B cell (primary cell): Measurements from ENCODE around the gene TIMM44. TPM values are rescaled to one million over a fixed set of nuclear protein-coding genes. Genes with fewer than 3 reads are reported as not detected.

Source experiments
- ATAC-seq: fragments of 200-7000 bp; cut with Tn5 transposase; one replicate; pipeline ENCODE4 v1.10.0; 2021; ENCODE audit warnings: low read depth, mild to moderate bottlenecking, moderate number of reproducible peaks, moderate library complexity
- CTCF ChIA-PET: fragments of 350-600 bp; sonication (Branson Sonifier 250); formaldehyde crosslinking; loops from one replicate; lab custom pipeline; 2021; ENCODE audit warnings: antibody characterized with exemption, inconsistent platforms; lab: Charles Lee
- POLR2A ChIA-PET: fragments of 350-600 bp; sonication (Branson Sonifier 250); formaldehyde crosslinking; loops from one replicate; lab custom pipeline; 2021; ENCODE audit warnings: antibody characterized with exemption; lab: Charles Lee
- DNase-seq: peaks from one replicate; pipeline ENCODE4 v3.0.0; 2013
- H2AFZ ChIP-seq: 2 replicates; pipeline ENCODE4 v1.6.1; 2012; ENCODE audit warnings: mild to moderate bottlenecking, low read depth, low read length; ENCODE audit not compliant: insufficient read depth, poor library complexity, severe bottlenecking
- H3K27ac ChIP-seq, 2 donors: 1 replicate in 1 of 2; 2 replicates in 1 of 2; pipeline ENCODE4 v1.5.1; 2012 to 2013; ENCODE audit warnings: low read length in 2 of 2, mild to moderate bottlenecking in 2 of 2, moderate library complexity in 1 of 2
- H3K27me3 ChIP-seq, 4 experiments: fragments of 200-600 bp in 1 of 4; sonication (generic) in 1 of 4; replicated peaks in 1 of 4; 1 replicate in 2 of 4; 2 replicates in 2 of 4; pipeline versions ENCODE4 v1.6.1 to v1.7.0; 2013 to 2016; ENCODE audit warnings: low read length in 3 of 4, mild to moderate bottlenecking in 2 of 4, mixed read lengths in 1 of 4, moderate library complexity in 1 of 4; ENCODE audit not compliant: insufficient read depth in 4 of 4, control insufficient read depth in 3 of 4; ENCODE audit errors: control extremely low read depth in 1 of 4
- H3K36me3 ChIP-seq, 2 experiments: replicated peaks in 1 of 2; 1 replicate in 1 of 2; 2 replicates in 1 of 2; pipeline versions ENCODE4 v1.6.1 to v1.7.1; 2013; ENCODE audit warnings: low read length in 1 of 2; ENCODE audit not compliant: insufficient read depth in 2 of 2, control insufficient read depth in 1 of 2; ENCODE audit errors: control extremely low read depth in 1 of 2, extremely low read depth in 1 of 2
- H3K4me1 ChIP-seq, 2 donors: fragments of 200-600 bp in 1 of 2; sonication (generic) in 1 of 2; 1 replicate in 1 of 2; 2 replicates in 1 of 2; pipeline versions ENCODE4 v1.5.1 to v1.6.1; 2013 to 2017; ENCODE audit warnings: low read length in 2 of 2; ENCODE audit not compliant: control insufficient read depth in 2 of 2, insufficient read depth in 2 of 2
- H3K4me2 ChIP-seq: replicated peaks from 2 replicates; pipeline ENCODE3; 2012; ENCODE audit warnings: mild to moderate bottlenecking, low read depth, low read length; ENCODE audit not compliant: poor library complexity, severe bottlenecking
- H3K4me3 ChIP-seq, 5 experiments: fragments of 200-600 bp in 1 of 5; sonication (generic) in 1 of 5; 1 replicate in 3 of 5; 2 replicates in 2 of 5; pipeline versions ENCODE4 v1.5.1 to v1.7.0; 2011 to 2016; ENCODE audit warnings: low read length in 4 of 5, mild to moderate bottlenecking in 4 of 5, low read depth in 2 of 5, control low read depth in 1 of 5, moderate library complexity in 1 of 5; ENCODE audit not compliant: insufficient read depth in 1 of 5; ENCODE audit errors: control extremely low read depth in 1 of 5, extremely low read depth in 1 of 5
- H3K79me2 ChIP-seq: fragments of 200-600 bp; sonication (generic); one replicate; pipeline ENCODE4 v1.6.0; 2016; ENCODE audit warnings: low read length; ENCODE audit not compliant: control insufficient read depth, insufficient read depth
- H3K9ac ChIP-seq: fragments of 200-600 bp; sonication (generic); 2 replicates; pipeline ENCODE4 v1.6.1; 2017; ENCODE audit warnings: mild to moderate bottlenecking, low read length, moderate library complexity
- H3K9me3 ChIP-seq, 3 donors: one replicate each; pipeline versions ENCODE4 v1.6.1 to v1.7.1; 2013; ENCODE audit warnings: low read length in 2 of 3; ENCODE audit not compliant: control insufficient read depth in 2 of 3, insufficient read depth in 1 of 3; ENCODE audit errors: control extremely low read depth in 1 of 3
- H4K20me1 ChIP-seq: 2 replicates; pipeline ENCODE4 v1.6.0; 2012; ENCODE audit warnings: mild to moderate bottlenecking, low read length; ENCODE audit not compliant: insufficient read depth, control insufficient read depth, poor library complexity, severe bottlenecking
- H3K27ac Mint-ChIP-seq: one replicate; pipeline ENCODE4 v1.8.0; 2021; ENCODE audit warnings: mixed read lengths
- H3K27me3 Mint-ChIP-seq: one replicate; pipeline ENCODE4 v1.8.0; 2021; ENCODE audit warnings: mixed read lengths
- H3K4me1 Mint-ChIP-seq: one replicate; pipeline ENCODE4 v1.8.0; 2021; ENCODE audit warnings: mixed read lengths
- H3K4me3 Mint-ChIP-seq: one replicate; pipeline ENCODE4 v1.8.0; 2021; ENCODE audit warnings: mixed read lengths
- H3K9me3 Mint-ChIP-seq: one replicate; pipeline ENCODE4 v1.8.0; 2022; ENCODE audit warnings: mixed read lengths; ENCODE audit not compliant: insufficient read depth
- CTCF ChIP-seq: fragments of 200-600 bp; IDR thresholded peaks from one replicate; pipeline ENCODE4 v1.8.0; 2022; ENCODE audit warnings: antibody characterized with exemption, mild to moderate bottlenecking
- EZH2 ChIP-seq: IDR thresholded peaks from 2 replicates; pipeline ENCODE4 v1.6.1; 2012; ENCODE audit warnings: borderline replicate concordance, low read depth, mild to moderate bottlenecking, moderate library complexity, low read length; ENCODE audit not compliant: insufficient read depth, poor library complexity, severe bottlenecking
- WGBS: methylation state at CpG from one replicate; pipeline ENCODE4 v1.1.5; 2013; ENCODE audit warnings: missing lambda C conversion rate; ENCODE audit not compliant: insufficient coverage; 5-methylcytosine and 5-hydroxymethylcytosine counted together
- intact Hi-C: fragments of 100-400 bp; cut with micrococcal nuclease; formaldehyde crosslinking; loops from one replicate; pipeline ENCODE4 v1.10.0; 2022
- polyA plus RNA-seq: library from polyadenylated mRNA; depleted of rRNA; stranded (reverse); fragments of >200 nt; gene quantifications from 2 replicates; pipeline ENCODE4 v1.2.3, GENCODE V29; 2012
- total RNA-seq, 2 donors: library from RNA; stranded (reverse); fragments of 120-200 nt in 1 of 2; gene quantifications; 1 replicate in 1 of 2; 2 replicates in 1 of 2; pipeline versions ENCODE4 v1.2.3 to v1.2.4, GENCODE V29; 2013 to 2022

The TIMM44 gene
- total and polyA plus RNA-seq, 2 donors (not counting 1 experiment from before 2014, with no cell fraction given): 48.9 to 66.5 TPM

- Histone ChIP-seq H3K9me3 (no peaks in the 10 kb centered on the region), H3K9ac (no peak overlapping the region), H3K36me3 (peaks cover 0 to 90% of the 10 kb centered on the region in 2 experiments), H3K4me1 (no peaks in the 10 kb centered on the region), H3K4me3 (no peak overlapping the region), H2AFZ (no peak overlapping the region), H3K27me3 (no peaks in the 10 kb centered on the region), H3K79me2 (peaks cover 78% of the 10 kb centered on the region), H3K4me2 (no peak overlapping the region), H3K27ac (no peak overlapping the region), H4K20me1 (peaks cover 91% of the 10 kb centered on the region)
- intact Hi-C loops: no loop called here
- Mint-ChIP-seq H3K4me1 (peaks cover 2% of the 10 kb centered on the region), H3K4me3 (no peak overlapping the region), H3K27ac (no peak overlapping the region), H3K9me3 (no peaks in the 10 kb centered on the region), H3K27me3 (no peaks in the 10 kb centered on the region)
- TF ChIP-seq EZH2 (no peak), CTCF (no peak)
- 90% methylated on average over 22 of the region's 23 CpGs for WGBS
- DNase-seq (no peak), ATAC-seq (no peak)
- ChIA-PET POLR2A (no interaction called here), CTCF (no interaction called here)
Observed at GRCh38 chr19:7986321-7987113, 43.1 kb upstream of the TIMM44 start.

- peaks cover 80% of the 10 kb centered on the region for H4K20me1 ChIP-seq
- intact Hi-C loops: no loop called here
- Mint-ChIP-seq H3K4me1 (peaks cover 2% of the 10 kb centered on the region), H3K9me3 (no peaks in the 10 kb centered on the region), H3K4me3 (no peak overlapping the region), H3K27me3 (no peaks in the 10 kb centered on the region), H3K27ac (no peak overlapping the region)
- TF ChIP-seq EZH2: no peak
- no peak for TF ChIP-seq CTCF
- no peaks in the 10 kb centered on the region for H3K27me3 ChIP-seq
- H3K4me1 ChIP-seq: no peaks in the 10 kb centered on the region
- ChIA-PET POLR2A (no interaction called here), CTCF (interaction anchor here (1.2 kb wide), 1 partner anchor 17 kb away, joined by 3 read pairs; no protein-coding TSS in a partner anchor)
- H3K9ac ChIP-seq: no peak overlapping the region
- no peak for DNase-seq
- no peak overlapping the region for H3K4me3 ChIP-seq
- peaks cover 74% of the 10 kb centered on the region for H3K79me2 ChIP-seq
- peaks cover 0 to 85% of the 10 kb centered on the region in 2 experiments for H3K36me3 ChIP-seq
- H3K9me3 ChIP-seq: no peaks in the 10 kb centered on the region
- ATAC-seq: no peak
- H2AFZ ChIP-seq: no peak overlapping the region
- WGBS: 91% methylated on average over 7 of the region's 7 CpGs
- H3K27ac ChIP-seq: no peak overlapping the region
- H3K4me2 ChIP-seq: no peak overlapping the region
Observed at GRCh38 chr19:7985481-7985911, 42.0 kb upstream of the TIMM44 start.
